Neuronal stem cell (in vitro differentiated cells): Measurements from ENCODE around the gene RNASE8.

ENCODE experiments used
- DNase-seq: peaks from one replicate; pipeline ENCODE4 v3.0.0-alpha.2; 2013; ENCODE audit warnings: low spot score
- H2AFZ ChIP-seq: one replicate; pipeline ENCODE4 v1.6.1; 2013; ENCODE audit warnings: mild to moderate bottlenecking, low read length, inconsistent platforms
- H2AK5ac ChIP-seq: 2 replicates; pipeline ENCODE4 v1.6.1; 2013; ENCODE audit warnings: low read depth, mild to moderate bottlenecking, inconsistent platforms, low read length, moderate library complexity, mixed read lengths
- H2BK120ac ChIP-seq: 2 replicates; pipeline ENCODE4 v1.6.1; 2013; ENCODE audit warnings: low read depth, mild to moderate bottlenecking, inconsistent platforms, low read length, moderate library complexity, mixed read lengths
- H2BK12ac ChIP-seq: one replicate; pipeline ENCODE4 v1.6.1; 2013; ENCODE audit warnings: low read length, inconsistent platforms
- H2BK15ac ChIP-seq: 2 replicates; pipeline ENCODE4 v1.6.1; 2013; ENCODE audit warnings: mild to moderate bottlenecking, low read length, inconsistent platforms, mixed read lengths
- H2BK5ac ChIP-seq: one replicate; pipeline ENCODE4 v1.6.1; 2013; ENCODE audit warnings: inconsistent platforms, mild to moderate bottlenecking, low read length, moderate library complexity
- H3K14ac ChIP-seq: one replicate; pipeline ENCODE4 v1.6.1; 2013; ENCODE audit warnings: low read length, inconsistent platforms
- H3K18ac ChIP-seq: 2 replicates; pipeline ENCODE4 v1.6.1; 2013; ENCODE audit warnings: low read length, inconsistent platforms
- H3K23ac ChIP-seq: 2 replicates; pipeline ENCODE4 v1.6.1; 2013; ENCODE audit warnings: low read depth, mild to moderate bottlenecking, mixed read lengths, low read length, inconsistent platforms; ENCODE audit not compliant: poor library complexity
- H3K27ac ChIP-seq: replicated peaks from 3 replicates; pipeline ENCODE4 v1.5.1; 2013; ENCODE audit warnings: low read length, inconsistent platforms
- H3K27me3 ChIP-seq, 3 experiments: 2 replicates each; pipeline ENCODE4 v1.6.1; 2013; ENCODE audit warnings: low read length in 3 of 3, mild to moderate bottlenecking in 2 of 3, inconsistent platforms in 1 of 3, low read depth in 1 of 3, mixed read lengths in 1 of 3, moderate library complexity in 1 of 3; ENCODE audit not compliant: control insufficient read depth in 3 of 3, insufficient read depth in 3 of 3
- H3K36me3 ChIP-seq, 2 donors: replicated peaks in 1 of 2; 2 replicates each; pipeline ENCODE4 v1.6.1; 2013; ENCODE audit warnings: low read length in 2 of 2; ENCODE audit not compliant: control insufficient read depth in 2 of 2, insufficient read depth in 2 of 2
- H3K4ac ChIP-seq: 2 replicates; pipeline ENCODE4 v1.6.1; 2013; ENCODE audit warnings: inconsistent platforms, mild to moderate bottlenecking, low read length, moderate library complexity
- H3K4me1 ChIP-seq, 2 donors: 1 replicate in 1 of 2; 2 replicates in 1 of 2; pipeline ENCODE4 v1.6.1; 2013; ENCODE audit warnings: low read length in 2 of 2, low read depth in 1 of 2; ENCODE audit not compliant: control insufficient read depth in 2 of 2, insufficient read depth in 1 of 2
- H3K4me2 ChIP-seq: one replicate; pipeline ENCODE4 v1.6.1; 2013; ENCODE audit warnings: mild to moderate bottlenecking, low read length, inconsistent platforms; ENCODE audit not compliant: insufficient read depth, poor library complexity, severe bottlenecking
- H3K4me3 ChIP-seq, 2 donors: 2 replicates each; pipeline ENCODE4 v1.5.1; 2013; ENCODE audit warnings: low read length in 2 of 2, mild to moderate bottlenecking in 2 of 2, inconsistent platforms in 1 of 2, moderate library complexity in 1 of 2
- H3K79me1 ChIP-seq: one replicate; pipeline ENCODE4 v1.6.1; 2013; ENCODE audit warnings: low read depth, mild to moderate bottlenecking, inconsistent platforms, low read length, moderate library complexity
- H3K9ac ChIP-seq: one replicate; pipeline ENCODE4 v1.6.1; 2013; ENCODE audit warnings: mild to moderate bottlenecking, low read depth, low read length, inconsistent platforms; ENCODE audit not compliant: poor library complexity
- H3K9me3 ChIP-seq, 2 donors: replicated peaks in 1 of 2; 2 replicates each; pipeline versions ENCODE3 to v1.6.1; 2013; ENCODE audit warnings: low read length in 2 of 2, mild to moderate bottlenecking in 2 of 2, inconsistent platforms in 1 of 2, low read depth in 1 of 2, mixed read lengths in 1 of 2, moderate library complexity in 1 of 2; ENCODE audit not compliant: control insufficient read depth in 2 of 2, insufficient read depth in 1 of 2
- H4K8ac ChIP-seq: one replicate; pipeline ENCODE4 v1.6.1; 2013; ENCODE audit warnings: low read depth, mild to moderate bottlenecking, inconsistent platforms, low read length, moderate library complexity
- H4K91ac ChIP-seq: one replicate; pipeline ENCODE4 v1.6.1; 2013; ENCODE audit warnings: low read length, low read depth, mild to moderate bottlenecking, inconsistent platforms; ENCODE audit not compliant: poor library complexity
- WGBS, 2 donors: extraction: QIAGEN DNeasy Blood & Tissue Kit; methylation state at CpG; one replicate each; pipeline ENCODE4 v1.1.7; 2013; ENCODE audit warnings: missing lambda C conversion rate in 2 of 2, mixed read lengths in 1 of 2; ENCODE audit not compliant: insufficient read length in 2 of 2, insufficient replicate concordance in 1 of 2; ENCODE audit errors: extremely low coverage in 2 of 2; 5-methylcytosine and 5-hydroxymethylcytosine counted together

The RNASE8 gene

GRCh38 chr14:21043387-21043973, 14.1 kb upstream of the RNASE8 start:
- WGBS, 2 donors, result no CpG with 5 or more reads among the region's 2 CpGs

GRCh38 chr14:21043974-21044618, 13.5 kb upstream of the RNASE8 start:
- no peak for DNase-seq

More at GRCh38 chr14:21043387-21043973, 14.1 kb upstream of the RNASE8 start:
- no peak for DNase-seq
- Histone ChIP-seq H2BK15ac (no peak overlapping the region), H3K4me2 (no peak overlapping the region), H2BK5ac (no peak overlapping the region), H3K4me3 (no peak overlapping the region), H2AFZ (no peak overlapping the region), H3K9me3 (no peaks in the 10 kb centered on the region), H3K36me3 (no peaks in the 10 kb centered on the region), H4K91ac (no peak overlapping the region), H3K27me3 (peaks cover 0 to 41% (median 0%) of the 10 kb centered on the region in 3 experiments), H4K8ac (no peak overlapping the region), H2BK120ac (no peak overlapping the region), H3K14ac (no peak overlapping the region), H3K27ac (no peak overlapping the region), H3K23ac (no peak overlapping the region), H3K9ac (no peak overlapping the region), H2BK12ac (no peak overlapping the region), H2AK5ac (no peak overlapping the region), H3K4ac (no peak overlapping the region), H3K79me1 (no peaks in the 10 kb centered on the region), H3K4me1 (peaks cover 1 to 2% of the 10 kb centered on the region in 2 donors), H3K18ac (no peak overlapping the region)

GRCh38 chr14:21047378-21047781, 10.2 kb upstream of the RNASE8 start:
- no peak overlapping the region for H3K4ac ChIP-seq
- no peak overlapping the region for H3K4me2 ChIP-seq
- H4K91ac ChIP-seq, result no peak overlapping the region
- no peaks in the 10 kb centered on the region for H3K36me3 ChIP-seq
- H2AFZ ChIP-seq, result no peak overlapping the region
- DNase-seq, result no peak
- no peak overlapping the region for H3K14ac ChIP-seq
- peaks cover 0 to 41% (median 0%) of the 10 kb centered on the region in 3 experiments for H3K27me3 ChIP-seq
- H4K8ac ChIP-seq, result no peak overlapping the region
- H3K9me3 ChIP-seq, result no peaks in the 10 kb centered on the region
- no peak overlapping the region for H3K4me3 ChIP-seq
- H2BK15ac ChIP-seq, result no peak overlapping the region
- no peaks in the 10 kb centered on the region for H3K79me1 ChIP-seq
- no peak overlapping the region for H3K18ac ChIP-seq
- no peak overlapping the region for H2AK5ac ChIP-seq
- WGBS, 2 donors, result no CpG with 5 or more reads among the region's 2 CpGs
- H3K23ac ChIP-seq, result no peak overlapping the region
- no peak overlapping the region for H2BK5ac ChIP-seq
- no peak overlapping the region for H3K9ac ChIP-seq
- H3K27ac ChIP-seq, result no peak overlapping the region
- H3K4me1 ChIP-seq, result no peaks in the 10 kb centered on the region
- no peak overlapping the region for H2BK120ac ChIP-seq
- no peak overlapping the region for H2BK12ac ChIP-seq

More at GRCh38 chr14:21043974-21044618, 13.5 kb upstream of the RNASE8 start:
- no CpG with 5 or more reads among the region's 6 CpGs for WGBS, 2 donors
- Histone ChIP-seq H2BK5ac (no peak overlapping the region), H3K4ac (no peak overlapping the region), H3K14ac (no peak overlapping the region), H3K27ac (no peak overlapping the region), H2AFZ (no peak overlapping the region), H3K27me3 (peaks cover 0 to 41% (median 0%) of the 10 kb centered on the region in 3 experiments), H3K9me3 (no peaks in the 10 kb centered on the region), H3K9ac (no peak overlapping the region), H2BK15ac (no peak overlapping the region), H2AK5ac (no peak overlapping the region), H4K8ac (no peak overlapping the region), H3K4me2 (no peak overlapping the region), H3K36me3 (no peaks in the 10 kb centered on the region), H3K4me3 (no peak overlapping the region), H3K23ac (no peak overlapping the region), H3K79me1 (no peaks in the 10 kb centered on the region), H3K4me1 (peaks cover 0 to under 1% of the 10 kb centered on the region in 2 donors), H3K18ac (no peak overlapping the region), H4K91ac (no peak overlapping the region), H2BK12ac (no peak overlapping the region), H2BK120ac (no peak overlapping the region)

- no peak for DNase-seq
- H3K4me2 ChIP-seq, result no peak overlapping the region
- H3K14ac ChIP-seq, result no peak overlapping the region
- H2AFZ ChIP-seq, result no peak overlapping the region
- H3K4me1 ChIP-seq, result no peaks in the 10 kb centered on the region
- H2AK5ac ChIP-seq, result no peak overlapping the region
- no peak overlapping the region for H4K8ac ChIP-seq
- no CpG with 5 or more reads among the region's 2 CpGs for WGBS, 2 donors
- H3K79me1 ChIP-seq, result no peaks in the 10 kb centered on the region
- H2BK5ac ChIP-seq, result no peak overlapping the region
- no peak overlapping the region for H3K4me3 ChIP-seq
- H2BK12ac ChIP-seq, result no peak overlapping the region
- H3K27me3 ChIP-seq, result peaks cover 0 to 30% (median 0%) of the 10 kb centered on the region in 3 experiments
- no peak overlapping the region for H3K27ac ChIP-seq
- no peak overlapping the region for H2BK15ac ChIP-seq
- no peak overlapping the region for H3K4ac ChIP-seq
- H3K18ac ChIP-seq, result no peak overlapping the region
- H4K91ac ChIP-seq, result no peak overlapping the region
- no peaks in the 10 kb centered on the region for H3K36me3 ChIP-seq
- no peaks in the 10 kb centered on the region for H3K9me3 ChIP-seq
- H3K9ac ChIP-seq, result no peak overlapping the region
- H3K23ac ChIP-seq, result no peak overlapping the region
- no peak overlapping the region for H2BK120ac ChIP-seq
Observed at GRCh38 chr14:21048638-21049037, 9.0 kb upstream of the RNASE8 start.
